Stimulated activated CD8-positive, alpha-beta memory T cell treated with anti-CD3 and anti-CD28 coated beads, Interleukin-12 subunit alpha, Interleukin-12 subunit beta, amount 100 ng/mL, for 1 hour (primary cell): ENCODE data around the gene HELLS.
A peak's percentile ranks its signal among the peaks of the same experiment; 100 is the strongest.
"Not testable (repeated sequence)": the region's sequence is repeated elsewhere in the genome, so short reads cannot be mapped to it uniquely, and the experiment has no call there.

Experiments
- DNase-seq: peaks from one replicate; pipeline ENCODE4 v3.0.0-alpha.2; 2020; ENCODE audit warnings: low read depth

Gene HELLS

DNA sequence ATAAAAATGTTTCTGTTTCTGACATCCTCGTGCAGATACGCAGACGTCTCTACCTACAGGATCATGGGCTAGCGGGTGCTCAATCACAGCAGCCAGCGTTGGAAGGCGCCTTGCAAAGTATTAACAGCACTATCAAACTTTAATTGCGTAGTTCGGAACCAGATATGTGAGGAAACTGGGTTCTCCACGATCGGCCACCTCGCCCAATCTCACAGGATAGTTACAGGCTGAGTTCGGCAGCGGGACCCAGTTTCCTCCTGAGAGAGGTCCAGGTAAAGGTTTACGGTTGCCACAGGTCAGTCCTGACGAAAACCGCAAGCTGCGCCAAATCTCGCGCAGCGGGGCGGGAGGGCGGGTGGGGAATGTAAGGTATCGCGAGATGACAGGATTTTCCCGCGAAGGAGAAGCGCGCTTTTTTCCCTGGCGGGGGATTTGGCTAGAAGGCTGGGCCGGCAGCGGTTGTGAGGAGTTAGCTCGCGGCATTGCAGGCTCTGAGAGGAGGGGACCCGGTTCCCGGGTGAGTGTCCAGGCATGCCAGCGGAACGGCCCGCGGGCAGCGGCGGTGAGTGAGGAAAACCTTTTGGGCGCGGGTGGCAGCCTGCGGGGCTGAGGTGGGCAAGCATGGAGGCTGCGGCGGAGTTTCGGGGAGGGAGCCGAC lies at the start of gene HELLS:
HELLS (plus strand) TSS at position 398 of the 658 bp plus-strand sequence; CDS start at position 532, 134 bp downstream.
- peak; percentile 52 for DNase-seq

DNA sequence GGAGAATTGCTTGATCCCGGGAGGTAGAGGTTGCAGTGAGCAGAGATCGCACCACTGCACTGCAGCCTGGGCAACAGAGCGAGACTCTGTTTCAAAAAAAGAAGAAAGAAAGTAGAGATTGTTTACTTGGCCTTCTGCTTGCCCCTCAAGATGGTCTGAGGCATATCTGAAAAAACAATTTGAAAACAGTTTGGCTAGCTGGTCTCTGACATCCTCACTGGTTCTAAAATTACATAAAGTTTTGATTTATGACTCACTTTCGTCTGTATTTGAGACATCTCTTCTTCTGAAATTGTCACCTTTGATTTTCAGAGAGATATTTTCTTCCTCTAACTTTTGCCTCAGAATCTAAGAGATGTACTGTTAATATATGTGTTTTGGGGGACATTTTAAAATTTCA lies 49.6 kb upstream of the HELLS start:
- no peak for DNase-seq

DNA sequence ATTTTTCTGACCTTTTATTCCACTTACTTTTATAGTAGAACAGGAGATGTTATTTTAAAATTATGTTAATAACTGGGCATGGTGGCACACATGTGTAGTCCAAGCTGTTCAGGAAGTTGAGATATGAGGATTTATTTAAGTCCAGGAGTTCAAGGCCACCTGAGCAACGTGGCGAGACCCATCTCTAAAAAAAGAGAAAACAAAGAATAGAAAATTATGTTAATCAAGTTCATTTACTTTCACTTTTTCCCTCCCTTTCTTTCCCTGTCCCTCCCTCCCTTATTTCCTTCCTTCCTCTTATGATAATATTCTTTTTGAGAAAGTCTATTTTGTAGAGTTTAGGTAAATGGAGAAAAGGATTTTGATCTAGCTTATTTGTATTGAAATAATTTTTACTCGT lies 48.9 kb upstream of the HELLS start:
- DNase-seq: no peak

- no peak for DNase-seq
Measured at GRCh38 chr10:94500063-94500462, 45.5 kb upstream of the HELLS start.

DNA sequence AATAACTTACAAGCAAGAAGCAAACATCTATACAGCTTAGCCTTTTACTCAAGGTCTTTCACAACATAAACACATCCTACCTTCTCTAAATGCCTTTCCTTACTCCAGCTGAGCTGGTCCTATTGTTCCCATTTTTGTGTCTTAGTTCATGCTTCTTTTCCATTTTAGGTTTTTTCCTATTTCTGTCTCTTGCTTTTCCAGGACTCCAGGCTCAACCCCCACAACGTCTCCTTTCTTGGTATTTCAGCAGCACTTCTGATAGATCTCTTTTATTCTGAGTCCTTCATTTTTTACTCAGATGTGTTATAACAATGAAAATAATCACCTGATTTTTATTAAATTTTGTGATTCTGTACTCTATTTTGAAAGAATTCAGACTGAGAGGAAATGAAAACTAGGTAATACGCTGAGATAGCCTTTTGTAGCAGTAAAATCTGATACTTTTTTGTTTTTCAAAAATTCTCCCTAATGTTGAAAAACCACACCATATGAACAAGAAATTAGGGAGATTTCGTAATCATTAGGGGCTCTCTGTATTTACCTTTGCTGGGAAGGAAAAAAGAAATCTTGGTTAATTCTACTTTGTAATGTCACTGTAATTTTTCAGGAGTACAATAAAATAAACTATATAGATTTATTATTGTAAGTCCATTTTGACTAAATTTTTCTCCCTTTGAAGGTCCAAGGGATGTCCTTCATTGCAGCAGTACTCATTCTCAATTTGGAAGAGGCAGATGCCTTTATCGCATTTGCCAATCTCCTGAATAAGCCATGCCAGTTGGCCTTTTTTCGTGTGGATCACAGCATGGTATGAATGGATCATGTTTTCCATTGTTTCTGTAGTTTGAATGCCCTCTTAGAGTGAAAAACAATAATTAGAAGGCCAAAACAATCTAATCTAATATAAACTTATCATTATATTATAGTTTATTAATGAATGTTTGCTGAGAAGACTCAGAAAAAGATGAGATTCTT lies 24.0 kb upstream of the HELLS start:
- no peak for DNase-seq

DNA sequence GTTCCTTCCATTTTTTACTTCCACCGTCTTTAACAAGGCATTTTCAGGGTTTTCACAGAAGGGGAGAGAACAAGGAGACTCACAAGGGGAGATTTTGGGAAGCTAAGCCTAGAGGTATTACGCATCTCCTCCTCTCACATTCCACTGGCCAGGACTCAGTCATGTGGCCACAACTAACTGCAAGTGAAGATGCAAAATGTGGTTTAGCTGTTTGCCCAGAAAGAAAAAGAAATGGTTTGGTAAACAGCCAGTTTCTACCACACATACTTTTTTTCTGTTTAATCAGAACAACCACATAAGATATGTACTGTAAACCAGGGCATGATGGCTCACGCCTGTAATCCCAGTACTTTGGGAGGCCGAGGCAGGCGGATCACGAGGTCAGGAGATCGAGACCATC lies 21.4 kb upstream of the HELLS start:
- DNase-seq: no peak

DNA sequence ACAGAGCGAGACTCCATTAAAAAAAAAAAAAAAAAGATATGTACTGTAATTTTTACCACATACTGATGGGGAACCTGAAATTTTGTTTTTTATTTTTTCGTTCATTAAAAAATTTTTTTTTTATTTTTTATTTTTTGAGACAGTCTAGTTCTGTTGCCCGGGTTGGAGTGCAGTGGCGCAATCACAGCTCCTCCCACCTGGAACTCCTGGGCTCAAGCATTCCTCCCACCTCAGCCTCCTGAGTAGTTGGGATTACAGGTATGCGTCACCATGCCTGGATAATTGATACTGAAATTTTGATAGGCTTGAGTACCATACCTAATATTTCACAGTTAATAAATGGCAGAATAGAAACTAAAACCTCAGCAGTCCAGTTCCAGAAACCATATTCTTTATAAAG lies 20.9 kb upstream of the HELLS start:
- DNase-seq: no peak

GRCh38 chr10:94531550-94531949 lies 14.0 kb upstream of the HELLS start:
- not testable (repeated sequence) for DNase-seq

DNA sequence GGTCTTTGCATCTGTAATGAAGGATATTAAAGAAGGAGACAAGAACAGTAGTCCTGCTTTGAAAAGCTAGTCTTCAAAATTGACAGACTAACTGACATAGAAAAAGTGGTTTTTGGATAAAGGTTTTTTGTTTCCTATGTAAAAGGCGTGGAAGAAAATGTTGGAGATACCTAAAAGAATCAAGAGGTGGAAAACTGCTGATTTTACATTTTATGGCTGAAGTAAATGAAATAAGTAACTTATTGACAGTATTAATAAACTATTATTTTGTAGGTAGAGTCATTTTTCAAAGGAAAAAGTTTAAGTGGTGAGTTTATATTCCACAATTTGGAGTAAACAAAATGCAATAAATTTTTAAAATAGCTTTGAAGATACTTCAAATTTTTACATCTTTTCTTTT lies 12.6 kb upstream of the HELLS start:
- DNase-seq: no peak

- not testable (repeated sequence) for DNase-seq
Measured at GRCh38 chr10:94542282-94542681, 3.3 kb upstream of the HELLS start.

GRCh38 chr10:94546049-94546900 lies 687 bp downstream of the HELLS start:
- DNase-seq: no peak

GRCh38 chr10:94546901-94547185 lies 1.3 kb downstream of the HELLS start:
- no peak for DNase-seq

- no peak for DNase-seq
Measured at GRCh38 chr10:94549221-94549620, 3.6 kb downstream of the HELLS start.

- not testable (repeated sequence) for DNase-seq
Measured at GRCh38 chr10:94567714-94568307, 22.2 kb downstream of the HELLS start.

DNA sequence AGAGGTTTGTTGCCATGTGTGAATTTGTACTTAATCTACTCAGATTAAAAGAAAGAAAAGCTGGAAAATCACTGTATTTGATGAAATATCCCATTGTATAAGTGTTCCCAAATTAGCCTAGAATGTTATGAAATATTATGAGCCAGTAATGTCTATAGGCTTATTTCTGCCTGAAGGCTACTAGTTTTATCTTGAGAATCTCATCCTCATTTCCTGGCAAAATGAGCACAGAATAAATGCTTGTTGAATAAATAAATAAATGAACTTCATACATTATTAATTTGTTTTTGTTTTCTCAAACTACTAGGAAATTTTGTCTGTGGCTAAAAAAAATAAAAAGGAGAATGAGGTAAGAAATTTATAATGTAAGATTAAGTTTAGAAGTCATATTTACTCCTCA lies 25.5 kb downstream of the HELLS start:
- no peak for DNase-seq

- DNase-seq: no peak
Measured at GRCh38 chr10:94571528-94571927, 25.9 kb downstream of the HELLS start.

DNA sequence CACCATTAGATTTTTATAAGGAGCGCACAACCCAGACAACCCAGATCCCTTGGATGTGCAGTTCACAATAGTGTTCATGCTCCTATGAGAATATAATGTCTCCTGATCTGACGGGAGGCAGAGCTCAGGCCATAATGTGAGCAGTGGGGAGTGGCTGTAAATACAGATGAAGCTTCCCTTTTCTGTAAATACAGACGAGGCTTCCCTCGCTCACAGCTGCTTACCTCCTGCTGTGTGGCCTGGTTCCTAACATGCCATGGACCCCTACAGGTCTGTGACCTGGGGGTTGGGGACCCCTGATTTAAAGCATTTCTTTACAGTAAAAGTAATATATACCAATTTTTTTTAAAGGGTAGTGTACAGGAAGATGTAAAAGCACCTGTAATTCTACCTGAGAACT lies 33.2 kb downstream of the HELLS start:
- DNase-seq: no peak

- no peak for DNase-seq
Measured at GRCh38 chr10:94583124-94583523, 37.5 kb downstream of the HELLS start.

- DNase-seq: no peak
Measured at GRCh38 chr10:94591461-94592205, 46.0 kb downstream of the HELLS start.

GRCh38 chr10:94602729-94603515 lies 57.3 kb downstream of the HELLS start:
- DNase-seq: no peak

GRCh38 chr10:94607111-94607510 lies 61.5 kb downstream of the HELLS start:
- no peak for DNase-seq
